NCI-H1694 (cell line): ENCODE data around the gene ZBTB42.

Source experiments
- DNase-seq: peaks from one replicate; lab custom pipeline; 2025; lab: John Stamatoyannopoulos, UW

The ZBTB42 gene

GRCh38 chr14:104843442-104844305 is 42.8 kb downstream of the ZBTB42 start:
- DNase-seq: no peak

GRCh38 chr14:104844306-104845032 is 43.6 kb downstream of the ZBTB42 start:
- no peak for DNase-seq

GRCh38 chr14:104845033-104845666 is 44.2 kb downstream of the ZBTB42 start:
- no peak for DNase-seq

- no peak for DNase-seq
Measured at GRCh38 chr14:104845834-104846441, 45.0 kb downstream of the ZBTB42 start.

GRCh38 chr14:104852280-104852663 is 51.4 kb downstream of the ZBTB42 start:
- no peak for DNase-seq
